ENCODE data around the gene FER. TPM values are rescaled to one million over a fixed set of nuclear protein-coding genes. Genes with fewer than 3 reads are reported as not detected.
"Not testable (repeated sequence)": the region's sequence is repeated elsewhere in the genome, so short reads cannot be mapped to it uniquely, and the experiment has no call there.

FER gene
- total and polyA plus RNA-seq, 3 donors from 2014 or later, result 17.5 to 40.4 (median 39.8) TPM

DNA sequence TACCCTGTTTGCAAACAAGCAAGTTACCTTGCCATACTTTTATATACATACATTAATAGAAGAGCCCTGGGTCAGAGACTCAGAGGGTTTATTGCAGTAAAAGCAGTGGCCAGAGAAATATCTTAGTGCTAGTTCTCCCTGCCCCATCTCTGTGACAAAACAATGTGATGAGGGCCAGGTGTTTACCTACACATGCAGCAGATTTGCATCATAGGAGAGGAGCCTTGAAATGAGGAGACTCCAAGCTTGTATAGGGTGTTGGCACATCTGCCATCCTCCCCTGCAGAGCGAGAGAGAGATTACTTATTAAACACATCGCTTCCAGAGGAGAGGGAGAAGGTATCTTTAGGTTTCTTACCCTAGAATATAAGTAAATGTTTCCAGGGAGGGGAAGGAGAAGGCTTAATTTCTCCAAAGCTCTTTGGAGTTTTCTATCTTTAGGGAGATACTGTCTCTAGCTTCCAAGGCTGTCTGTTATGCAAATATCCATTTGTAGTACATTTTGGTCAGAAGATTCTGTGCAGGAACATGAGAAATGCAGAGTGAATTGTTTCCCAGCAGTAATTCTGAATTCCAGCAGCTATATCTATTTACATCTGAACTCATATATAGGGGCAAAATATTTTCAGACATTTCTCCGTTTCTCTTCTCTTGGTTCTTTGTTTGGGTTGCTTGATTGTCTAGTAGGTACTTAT lies 15.7 kb downstream of the FER start:
- peak overlapping the region in 1 of 2 donors; percentile 62 for H3K27ac ChIP-seq
- H3K9me3 ChIP-seq, result no peaks in the 10 kb centered on the region
- no peak for DNase-seq
- no peak overlapping the region for H3K4me3 ChIP-seq
- WGBS, 2 donors, result 61 to 76% methylated on average over 3 of the region's 3 CpGs
- H3K36me3 ChIP-seq (ENCODE audit: low read depth, missing control alignments), result no peaks in the 10 kb centered on the region
- intact Hi-C loops (cut with DNase I; ENCODE audit: low total_unique reads), result no loop called here
- TF ChIP-seq CTCF (IDR thresholded peaks at IDR 0.05) (no peak), POLR2A (IDR thresholded peaks at IDR 0.05) (no peak)
- H3K27me3 ChIP-seq, result no peaks in the 10 kb centered on the region
- no peaks in the 10 kb centered on the region for H3K4me1 ChIP-seq

DNA sequence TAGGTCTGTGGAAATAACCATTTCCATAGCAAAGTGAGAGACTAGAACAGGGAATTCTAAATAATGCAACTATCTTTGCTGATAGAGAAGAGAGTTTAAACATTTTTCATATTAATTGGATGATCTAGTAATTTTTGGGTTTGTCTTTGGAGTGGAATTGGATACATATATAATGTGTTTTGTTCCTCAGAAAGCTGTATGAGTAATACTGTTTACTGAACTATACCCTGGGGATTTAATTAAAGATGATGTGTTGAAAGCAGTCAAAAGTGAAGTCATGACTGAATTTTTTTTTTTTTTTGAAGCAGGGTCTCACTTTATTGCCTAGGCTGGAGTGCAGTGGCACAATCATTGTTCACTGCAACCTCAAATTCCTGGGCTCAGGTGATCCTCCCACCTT lies 17.9 kb downstream of the FER start:
- no peaks in the 10 kb centered on the region for H3K4me1 ChIP-seq
- DNase-seq, result no peak
- no peaks in the 10 kb centered on the region for H3K9me3 ChIP-seq
- H3K27ac ChIP-seq, result no peak overlapping the region
- no peaks in the 10 kb centered on the region for H3K36me3 ChIP-seq (ENCODE audit: low read depth, missing control alignments)
- TF ChIP-seq CTCF (IDR thresholded peaks at IDR 0.05) (no peak), POLR2A (IDR thresholded peaks at IDR 0.05) (no peak)
- H3K4me3 ChIP-seq, result no peak overlapping the region
- no peaks in the 10 kb centered on the region for H3K27me3 ChIP-seq
- intact Hi-C loops (cut with DNase I; ENCODE audit: low total_unique reads), result no loop called here

DNA sequence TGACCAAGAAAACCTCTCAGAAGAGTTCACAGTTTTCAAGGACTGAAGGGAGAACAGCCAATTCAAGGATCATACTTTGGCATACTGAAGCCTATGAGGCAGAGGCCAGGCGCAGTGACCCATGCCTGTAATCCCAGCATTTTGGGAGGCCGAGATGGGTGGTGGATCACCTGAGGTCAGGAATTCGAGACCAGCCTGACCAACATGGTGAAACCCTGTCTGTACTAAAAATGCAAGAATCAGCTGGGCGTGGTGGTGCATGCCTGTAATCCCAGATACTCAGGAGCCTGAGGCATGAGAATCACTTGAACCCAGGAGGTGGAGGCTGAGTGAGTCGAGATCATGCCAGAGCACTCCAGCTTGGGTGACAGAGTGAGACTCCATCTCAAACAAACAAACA lies 19.2 kb downstream of the FER start:
- H3K27ac ChIP-seq; H3K9me3 ChIP-seq; H3K27me3 ChIP-seq; H3K4me1 ChIP-seq; intact Hi-C loops (cut with DNase I; ENCODE audit: low total_unique reads); DNase-seq; H3K36me3 ChIP-seq (ENCODE audit: low read depth, missing control alignments); H3K4me3 ChIP-seq: not testable (repeated sequence)
- 85 to 87% methylated on average over 5 of the region's 5 CpGs for WGBS, 2 donors

- no peak for DNase-seq
- intact Hi-C loops (cut with DNase I; ENCODE audit: low total_unique reads), result no loop called here
- no peak overlapping the region for H3K27ac ChIP-seq
- H3K9me3 ChIP-seq, result no peaks in the 10 kb centered on the region
- no peaks in the 10 kb centered on the region for H3K27me3 ChIP-seq
- no peaks in the 10 kb centered on the region for H3K36me3 ChIP-seq (ENCODE audit: low read depth, missing control alignments)
- WGBS, 2 donors, result 55 to 68% methylated on average over 1 of the region's 1 CpG
- no peak overlapping the region for H3K4me3 ChIP-seq
- H3K4me1 ChIP-seq, result no peaks in the 10 kb centered on the region
- TF ChIP-seq POLR2A (IDR thresholded peaks at IDR 0.05) (no peak), CTCF (IDR thresholded peaks at IDR 0.05) (no peak)
Observed at GRCh38 chr5:108769352-108769751, 21.7 kb downstream of the FER start.

- no peak overlapping the region for H3K4me3 ChIP-seq
- DNase-seq, result no peak
- intact Hi-C loops (cut with DNase I; ENCODE audit: low total_unique reads), result no loop called here
Observed at GRCh38 chr5:108772626-108773025, 24.9 kb downstream of the FER start.

More at GRCh38 chr5:108772626-108773025, 24.9 kb downstream of the FER start:
- Histone ChIP-seq H3K36me3 (ENCODE audit: low read depth, missing control alignments) (no peaks in the 10 kb centered on the region), H3K4me1 (no peaks in the 10 kb centered on the region), H3K27ac (no peak overlapping the region), H3K27me3 (no peaks in the 10 kb centered on the region), H3K9me3 (no peaks in the 10 kb centered on the region)
- WGBS, 2 donors, result 61 to 65% methylated on average over 1 of the region's 1 CpG
- no peak for TF ChIP-seq POLR2A (IDR thresholded peaks at IDR 0.05)
- TF ChIP-seq CTCF (IDR thresholded peaks at IDR 0.05), result no peak
